Measurements from ENCODE around the gene AHDC1.

Gene AHDC1

GRCh38 chr1:27569088-27569460, 34.9 kb downstream of the AHDC1 start:
- no peak for TF ChIP-seq CTCF (IDR thresholded peaks at IDR 0.05; ENCODE audit: extremely low read depth, missing control alignments)
- DNase-seq (ENCODE audit: low spot score): no peak

GRCh38 chr1:27568300-27569087, 35.5 kb downstream of the AHDC1 start:
- peak; percentile 99 for DNase-seq (ENCODE audit: low spot score)
- peak; percentile 76 for TF ChIP-seq CTCF (IDR thresholded peaks at IDR 0.05; ENCODE audit: extremely low read depth, missing control alignments)

DNA sequence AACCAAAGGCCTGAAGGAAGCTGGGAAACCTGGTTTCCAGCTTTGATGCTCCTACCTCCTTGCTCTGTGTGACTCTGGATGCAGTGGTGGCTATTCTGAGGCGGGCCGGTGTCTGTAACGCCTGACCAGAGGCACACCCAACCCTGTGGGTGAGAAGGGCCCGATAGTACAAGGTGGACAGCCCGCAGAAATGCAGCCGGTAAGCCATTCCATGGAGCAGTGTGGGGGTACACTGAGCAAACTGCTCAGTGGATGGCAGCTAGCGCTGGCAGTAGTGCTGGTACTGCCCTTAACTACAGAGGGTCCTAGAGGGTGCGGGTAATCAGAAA, 36.0 kb downstream of the AHDC1 start:
- no peak for DNase-seq (ENCODE audit: low spot score)
- TF ChIP-seq CTCF (IDR thresholded peaks at IDR 0.05; ENCODE audit: extremely low read depth, missing control alignments): no peak

DNA sequence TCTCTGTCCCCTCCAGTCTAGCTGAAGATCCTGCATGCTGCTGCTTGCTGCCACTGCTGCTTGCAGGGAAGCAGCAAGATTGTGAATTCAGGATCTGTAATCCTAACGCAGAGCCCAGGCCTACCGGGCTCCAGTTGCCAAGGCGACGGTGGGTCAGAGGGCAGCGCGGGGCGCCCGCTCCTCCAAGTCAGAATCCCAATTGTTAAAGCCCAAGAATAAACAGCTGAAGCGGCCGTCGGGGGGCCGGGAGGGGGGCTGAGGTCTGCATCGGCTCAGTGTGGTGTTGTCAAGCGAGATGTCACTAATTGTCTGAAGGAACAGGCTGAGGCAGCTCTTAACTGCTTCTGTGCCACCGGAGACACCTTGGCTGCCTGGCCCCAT, 36.8 kb downstream of the AHDC1 start:
- TF ChIP-seq CTCF (IDR thresholded peaks at IDR 0.05; ENCODE audit: extremely low read depth, missing control alignments): no peak
- DNase-seq (ENCODE audit: low spot score): no peak

DNA sequence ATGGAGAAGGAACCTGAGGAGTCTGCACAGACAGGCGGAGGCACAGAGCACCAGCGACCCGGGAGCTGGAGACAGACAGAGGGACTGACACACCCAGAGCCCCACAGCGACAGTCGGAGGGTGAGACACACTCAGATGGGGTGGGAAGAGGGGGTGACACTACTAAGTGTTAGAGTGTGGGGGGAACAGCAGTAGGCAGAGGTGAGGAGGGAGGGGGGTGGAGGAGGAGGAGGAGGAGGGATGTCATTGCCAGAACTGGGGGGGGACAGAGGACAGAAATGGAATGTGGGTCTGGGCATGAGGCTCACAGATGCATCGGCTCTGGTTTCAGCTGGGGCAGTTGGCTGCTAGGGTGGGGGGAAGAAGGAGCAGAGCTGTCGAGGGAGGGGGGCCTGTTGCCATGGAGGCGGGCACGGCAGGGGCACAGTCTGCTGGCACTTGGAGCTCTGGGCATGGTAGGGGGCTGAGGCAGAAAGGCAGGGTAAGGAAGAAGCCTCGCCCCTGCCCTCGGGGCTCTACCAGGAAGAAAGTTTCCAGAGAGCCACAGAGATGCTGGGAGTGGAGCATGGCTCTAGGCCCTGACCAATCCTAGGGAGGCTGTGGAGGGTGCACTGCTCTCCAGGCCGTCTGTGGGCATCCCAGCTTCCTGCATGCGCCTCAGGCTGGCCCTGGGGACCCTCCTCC, 37.3 kb downstream of the AHDC1 start:
- no peak for TF ChIP-seq CTCF (IDR thresholded peaks at IDR 0.05; ENCODE audit: extremely low read depth, missing control alignments)
- DNase-seq (ENCODE audit: low spot score): no peak

DNA sequence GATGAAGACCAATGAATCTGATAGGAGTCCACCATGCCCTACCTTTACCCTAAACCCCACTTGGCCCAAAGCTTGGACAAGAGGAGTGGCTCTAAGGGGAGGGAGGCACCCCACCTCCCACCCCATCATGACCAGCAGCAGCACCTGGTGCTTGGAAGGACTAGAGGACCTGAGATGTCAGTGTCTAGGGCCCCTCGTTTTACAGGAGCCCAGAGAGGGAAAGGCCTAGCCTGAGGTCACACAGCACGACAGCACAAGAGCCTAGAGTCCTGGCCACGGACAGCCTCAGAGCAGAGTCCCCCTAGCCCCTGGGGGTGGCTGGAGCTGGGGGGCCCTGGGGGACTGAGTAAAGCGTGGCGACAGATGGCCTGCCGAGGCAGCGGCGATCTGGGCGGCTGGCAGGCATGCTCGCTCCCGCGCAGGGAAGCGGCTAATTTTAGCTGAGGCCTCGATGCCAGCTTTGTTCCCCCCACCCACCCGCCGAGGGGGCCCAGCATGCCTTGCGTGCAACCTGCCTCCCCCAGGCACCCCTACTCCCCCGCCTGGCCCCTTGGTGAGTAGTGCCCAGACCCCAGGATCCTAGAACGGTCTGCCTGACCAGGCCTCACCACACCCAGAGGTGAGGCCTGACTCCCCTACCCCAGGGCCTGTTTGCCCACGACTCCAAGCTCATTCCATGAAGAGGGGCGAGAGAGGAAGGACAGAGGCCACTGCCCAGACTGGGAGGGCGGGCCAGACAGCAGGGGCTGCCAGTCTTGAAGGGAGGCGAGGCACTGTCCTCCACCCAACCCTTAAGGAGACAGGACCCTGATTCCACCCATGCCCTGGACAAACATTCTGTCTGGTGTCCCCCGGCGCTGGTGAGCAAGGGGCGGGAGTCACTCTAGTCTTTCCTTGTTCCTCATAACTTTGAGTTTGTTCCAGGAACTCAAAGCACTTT, 39.0 kb downstream of the AHDC1 start:
- no peak for TF ChIP-seq CTCF (IDR thresholded peaks at IDR 0.05; ENCODE audit: extremely low read depth, missing control alignments)
- DNase-seq (ENCODE audit: low spot score): no peak

Measured in GM20000 (cell line).